Eye (tissue), 1 donor: ENCODE measurements around the gene COPB1.

Experiments
- DNase-seq: peaks from one replicate; pipeline ENCODE4 v3.0.0-alpha.2; 2015

COPB1 gene

DNA sequence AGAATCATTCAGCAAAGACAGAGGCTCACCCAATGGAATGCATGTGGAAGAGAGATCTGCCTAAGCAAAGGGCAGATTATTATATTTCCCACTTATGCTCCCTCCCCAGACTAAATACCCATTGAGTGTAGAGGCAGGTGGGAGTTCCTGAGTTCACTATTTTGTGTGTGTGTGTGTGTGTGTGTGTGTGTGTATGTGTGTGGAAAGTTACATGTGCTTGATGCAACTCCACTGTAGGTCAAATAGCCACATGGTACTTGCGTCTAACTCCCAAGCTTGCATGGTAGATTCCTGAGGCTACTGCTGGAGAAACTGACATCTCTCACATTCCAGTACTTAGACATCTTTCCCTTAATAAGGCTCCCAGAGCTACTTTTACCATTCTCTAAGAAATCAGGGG, 3.4 kb upstream of the COPB1 start:
- no peak for DNase-seq

DNA sequence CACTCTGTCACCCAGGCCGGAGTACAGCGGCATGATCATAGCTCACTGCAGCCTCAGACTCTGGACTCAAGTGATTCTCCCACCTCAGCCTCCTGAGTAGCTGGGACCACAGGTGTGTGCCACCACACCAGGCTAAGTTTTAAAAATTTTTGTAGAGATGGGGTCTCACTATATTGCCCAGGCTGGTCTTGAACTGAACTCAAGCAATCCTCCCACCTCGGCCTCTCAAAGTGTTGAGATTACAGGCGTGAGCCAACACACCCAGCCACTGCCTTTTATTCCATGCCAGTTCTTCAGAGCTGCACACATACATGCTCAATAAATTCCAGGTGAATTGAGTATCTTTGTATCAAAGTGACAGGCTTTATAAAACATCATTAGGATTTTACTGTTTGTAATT, 2.4 kb upstream of the COPB1 start:
- DNase-seq = no peak

DNA sequence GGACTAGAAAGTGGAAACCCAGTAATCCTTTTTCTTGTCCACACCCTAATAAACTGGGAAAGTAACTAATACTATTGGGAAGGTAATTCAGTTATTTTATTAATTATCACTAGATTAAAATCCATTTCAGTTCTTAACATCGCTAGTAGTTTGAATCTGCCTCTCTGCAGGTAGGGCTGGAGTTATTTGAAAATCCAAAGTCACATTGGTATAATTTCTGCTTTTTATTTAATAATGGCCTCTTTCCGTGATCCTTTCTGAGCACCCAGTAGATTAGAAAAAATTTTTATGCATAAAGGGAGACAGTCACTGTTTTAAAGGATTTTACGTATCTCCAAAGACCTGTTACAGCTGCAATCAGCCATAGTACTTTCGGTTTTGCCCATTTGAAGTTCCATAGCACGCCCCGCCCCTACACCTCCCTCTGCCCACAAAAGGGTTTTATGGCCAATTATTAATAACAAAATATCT, 605 bp upstream of the COPB1 start:
- DNase-seq = no peak

- peak; percentile 77 for DNase-seq
Observed at GRCh38 chr11:14499178-14499559, 442 bp downstream of the COPB1 start.

GRCh38 chr11:14480716-14481115, 18.9 kb downstream of the COPB1 start:
- DNase-seq = no peak

GRCh38 chr11:14471127-14471526, 28.5 kb downstream of the COPB1 start:
- no peak for DNase-seq

DNA sequence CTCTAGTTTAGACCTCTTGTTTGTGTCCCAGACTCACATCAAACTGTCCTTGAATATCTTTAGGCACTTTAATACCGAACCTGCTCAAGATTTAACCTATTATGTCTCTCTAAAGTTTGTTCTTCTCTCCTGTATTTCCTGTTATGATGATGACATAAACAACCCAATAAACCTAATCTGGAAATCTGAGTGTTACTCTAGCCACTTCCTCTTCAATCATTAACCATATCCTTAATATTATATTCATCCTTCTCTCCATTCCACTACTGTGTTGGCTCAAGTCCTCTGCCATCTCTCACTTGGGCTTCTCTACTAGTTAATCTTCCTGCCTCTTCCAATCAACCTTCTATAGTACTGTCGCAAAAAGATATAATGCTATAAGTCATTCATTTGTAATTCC, 36.0 kb downstream of the COPB1 start:
- DNase-seq = no peak

GRCh38 chr11:14460147-14460546, 39.5 kb downstream of the COPB1 start:
- DNase-seq = no peak

DNA sequence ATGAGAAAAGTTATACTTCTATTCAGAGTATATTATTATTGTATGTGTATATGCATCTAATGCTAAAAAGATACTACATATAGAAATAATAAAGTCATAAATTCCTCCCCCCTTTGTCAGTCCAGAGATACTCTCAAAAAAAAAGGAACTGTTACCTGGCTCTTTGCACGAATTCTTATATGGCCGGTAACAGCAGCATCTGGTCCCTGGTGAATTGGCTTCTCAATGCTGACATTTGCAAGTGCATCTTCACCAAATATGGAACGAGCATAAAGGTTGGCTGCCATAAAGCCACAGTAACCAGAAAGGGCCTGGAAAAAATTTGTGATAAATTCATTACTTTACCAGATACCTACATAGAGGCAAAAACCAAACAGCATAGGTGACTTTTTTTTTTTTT, 41.2 kb downstream of the COPB1 start:
- no peak for DNase-seq

GRCh38 chr11:14455648-14456430, 43.8 kb downstream of the COPB1 start:
- DNase-seq = peak; percentile 4

DNA sequence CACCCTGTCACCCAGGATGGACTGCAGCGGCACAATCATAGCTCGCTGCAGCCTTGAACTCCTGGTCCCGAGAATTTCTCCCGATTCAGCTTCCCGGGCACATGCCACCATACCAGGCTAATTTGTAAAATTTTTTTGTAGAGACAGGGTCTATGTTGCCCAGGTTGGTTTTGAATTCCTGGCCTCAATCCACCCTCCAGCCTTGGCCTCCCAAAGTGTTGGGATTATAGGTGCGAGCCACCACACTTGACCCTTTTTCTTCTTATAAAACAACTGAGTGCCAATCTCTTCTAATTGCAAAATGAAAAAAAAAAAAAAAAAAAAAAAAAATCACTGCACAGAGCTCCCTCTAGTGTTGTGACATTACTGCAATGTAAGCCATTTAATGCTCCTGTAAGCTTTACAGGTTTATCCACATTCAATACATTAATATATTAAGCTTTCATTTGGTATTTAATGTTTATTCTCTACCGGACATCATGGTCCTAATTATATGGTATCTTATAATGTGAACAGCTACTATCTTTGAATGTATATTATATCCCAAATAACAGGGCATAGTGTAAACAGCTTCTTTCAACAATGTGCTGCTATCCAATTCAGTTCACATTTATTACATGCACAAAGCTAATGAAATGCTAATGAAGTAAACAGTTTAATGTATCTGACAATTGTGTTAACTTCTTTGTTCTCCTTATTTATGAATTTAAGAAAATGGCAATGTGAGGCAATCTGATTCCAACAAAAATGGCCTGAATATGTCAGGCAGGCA, 44.6 kb downstream of the COPB1 start:
- peak; percentile 71 for DNase-seq

GRCh38 chr11:14451825-14452224, 47.8 kb downstream of the COPB1 start:
- no peak for DNase-seq

GRCh38 chr11:14449302-14449714, 50.3 kb downstream of the COPB1 start:
- no peak for DNase-seq

- no peak for DNase-seq
Observed at GRCh38 chr11:14448240-14448639, 51.4 kb downstream of the COPB1 start.

DNA sequence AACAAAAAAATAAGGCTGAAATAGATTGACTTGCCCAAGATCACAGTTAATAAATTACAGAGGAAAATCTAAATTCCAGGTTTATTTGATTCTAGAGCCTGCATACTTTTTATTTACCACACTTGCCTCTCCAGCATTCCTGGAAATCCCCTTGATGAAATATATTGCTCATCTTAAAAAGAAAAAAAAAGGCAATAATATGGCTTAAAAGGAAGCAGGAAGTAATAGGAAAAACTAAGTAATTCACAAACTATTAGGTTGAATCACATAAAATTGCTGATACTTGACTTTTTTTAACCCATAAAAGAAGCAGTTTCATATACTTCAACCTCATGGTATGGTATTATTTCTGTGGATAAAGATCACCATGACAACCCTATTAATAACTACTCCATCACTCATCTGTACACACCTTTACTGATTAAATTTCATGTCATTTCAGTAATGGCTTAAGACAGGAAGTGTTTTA, 52.9 kb downstream of the COPB1 start:
- DNase-seq = no peak

DNA sequence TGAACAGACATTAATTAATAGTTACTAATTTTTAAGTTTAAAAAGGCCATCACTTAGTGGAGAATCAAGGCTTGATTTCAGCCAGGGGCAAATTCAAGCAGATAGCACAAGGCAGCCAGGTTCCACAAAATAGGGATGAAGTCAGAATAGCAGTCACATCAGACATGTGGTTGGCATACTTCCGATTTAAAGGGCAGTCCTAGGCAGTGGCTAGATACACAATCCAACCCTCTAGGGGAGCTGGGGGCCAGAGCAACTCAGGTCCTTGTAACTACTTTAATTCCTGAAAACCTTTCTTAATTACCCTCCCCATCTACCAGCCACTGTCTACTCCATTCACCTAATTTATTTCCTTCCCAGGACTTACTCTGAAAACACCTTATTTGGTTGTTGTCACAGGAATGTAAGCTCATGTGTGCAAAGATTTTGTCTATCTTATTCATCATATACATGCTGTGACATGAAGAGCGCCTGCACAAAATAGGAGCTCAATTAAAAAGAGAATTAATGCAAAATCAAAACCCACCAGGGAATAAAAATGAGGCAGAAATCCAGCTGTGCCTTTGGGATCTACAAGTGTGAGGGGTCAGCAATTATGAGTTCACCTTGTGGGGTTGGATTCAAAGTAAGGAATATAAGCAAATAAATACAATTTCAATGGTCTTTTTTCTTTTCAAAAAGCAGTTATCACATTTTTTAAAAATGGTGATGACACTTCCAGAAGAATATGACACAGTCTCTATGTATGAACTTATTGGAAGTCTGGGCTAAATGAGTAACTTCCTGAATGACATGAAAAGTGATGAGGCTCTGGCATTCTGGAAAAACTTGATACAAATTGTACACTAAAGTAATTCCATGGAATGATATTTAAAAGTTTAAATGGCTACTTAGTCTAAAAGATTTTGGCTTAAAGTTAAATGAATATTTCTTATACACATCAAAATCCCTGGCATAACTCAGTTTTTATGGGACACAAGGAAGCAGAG, 53.8 kb downstream of the COPB1 start:
- DNase-seq = no peak

DNA sequence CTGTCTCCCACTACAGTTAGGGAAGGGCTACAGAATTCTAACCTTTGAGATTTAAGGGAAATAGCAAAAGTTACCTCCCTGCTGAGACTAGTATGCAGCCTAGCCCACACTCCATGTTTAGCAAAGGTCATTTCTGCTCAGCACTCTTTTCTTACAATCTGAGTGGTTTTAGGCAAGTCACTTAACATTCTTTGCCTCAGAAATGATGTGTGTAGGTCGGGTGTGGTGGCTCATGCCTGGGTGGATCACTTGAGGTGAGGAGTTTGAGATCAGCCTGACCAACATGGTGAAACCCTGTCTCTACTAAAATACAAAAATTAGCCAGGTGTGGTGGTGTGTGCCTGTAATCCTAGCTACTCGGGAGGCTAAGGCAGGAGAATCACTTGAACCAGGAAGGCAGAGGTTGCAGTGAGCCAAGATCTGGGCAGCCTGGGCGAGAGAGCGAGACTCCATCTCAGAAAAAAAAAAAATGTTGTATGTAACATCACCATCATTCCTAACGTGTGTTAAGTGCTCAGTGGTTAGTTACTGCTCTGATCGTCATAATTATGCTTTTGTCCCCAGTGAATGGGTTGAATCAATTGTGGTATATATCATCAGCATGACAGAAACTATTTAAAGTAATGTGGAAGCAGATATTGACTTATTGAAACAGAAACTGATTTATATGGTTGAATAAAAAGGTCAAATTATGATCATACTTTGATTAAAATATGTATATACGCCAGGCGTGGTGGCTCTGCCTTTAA, 55.0 kb downstream of the COPB1 start:
- no peak for DNase-seq

- no peak for DNase-seq
Observed at GRCh38 chr11:14443638-14444037, 56.0 kb downstream of the COPB1 start.

- no peak for DNase-seq
Observed at GRCh38 chr11:14435717-14436512, 63.7 kb downstream of the COPB1 start.

GRCh38 chr11:14425621-14426020, 74.0 kb downstream of the COPB1 start:
- DNase-seq = no peak

DNA sequence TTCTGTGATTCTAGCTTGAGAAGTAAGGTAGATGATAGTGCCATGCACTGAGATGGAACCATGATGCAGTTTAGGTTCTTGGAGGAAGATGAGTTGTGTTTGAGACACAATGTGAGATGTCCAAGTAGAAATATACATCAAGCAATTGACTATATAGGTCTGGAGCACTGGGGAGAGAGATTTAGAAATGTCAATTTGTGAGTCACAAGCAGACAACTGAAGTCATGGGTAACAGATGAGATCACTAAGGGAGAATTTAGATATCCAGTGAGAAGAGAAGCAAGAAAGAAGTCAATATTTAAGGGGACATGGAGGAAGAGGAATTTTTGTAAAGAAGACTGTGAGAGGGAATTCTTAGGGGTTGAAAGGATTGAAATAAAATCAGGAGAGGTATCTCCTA, 75.5 kb downstream of the COPB1 start:
- DNase-seq = no peak
